K562 (cell line): ENCODE measurements around the gene EFHC1. TPM values are rescaled to one million over a fixed set of nuclear protein-coding genes. Genes with fewer than 3 reads are reported as not detected.

Experiments used
- FIP1L1 ChIP-seq: fragments of 200-400 bp; formaldehyde crosslinking; IDR thresholded peaks from 2 replicates; pipeline ENCODE4 v1.6.1; 2018; ENCODE audit warnings: mild to moderate bottlenecking, low read depth, low read length; ENCODE audit not compliant: poor library complexity, severe bottlenecking
- HIVEP1 ChIP-seq: fragments of 250-450 bp; sonication (Bioruptor Pico); IDR thresholded peaks from 2 replicates; pipeline ENCODE4 v1.4.0; 2020; ENCODE audit warnings: mild to moderate bottlenecking
- HMBOX1 ChIP-seq: sonication (generic); IDR thresholded peaks from 2 replicates; pipeline ENCODE4 v1.6.1; 2016
- HMGN3 ChIP-seq: IDR thresholded peaks from 2 replicates; pipeline ENCODE4 v1.6.1; 2011; ENCODE audit warnings: borderline replicate concordance, low read depth, mild to moderate bottlenecking, mixed read lengths, low read length; ENCODE audit not compliant: insufficient read length; ENCODE audit errors: extremely low read depth
- HNRNPK ChIP-seq: fragments of 200-400 bp; formaldehyde crosslinking; IDR thresholded peaks from one replicate; pipeline ENCODE4 v1.6.1; 2018; ENCODE audit warnings: mild to moderate bottlenecking, low read depth, low read length; ENCODE audit not compliant: poor library complexity, severe bottlenecking
- HOXB6 ChIP-seq: fragments of 250-450 bp; sonication (Bioruptor Pico); IDR thresholded peaks from 2 replicates; pipeline ENCODE4 v1.5.1; 2022; ENCODE audit warnings: mild to moderate bottlenecking, borderline replicate concordance
- KDM4B ChIP-seq, 2 experiments: fragments of 450-650 bp in 1 of 2; sonication (generic) in 1 of 2; IDR thresholded peaks; 2 replicates each; pipeline ENCODE4 v1.6.1; 2016 to 2017; ENCODE audit warnings: borderline replicate concordance in 2 of 2, antibody characterized with exemption in 1 of 2, low read depth in 1 of 2, mild to moderate bottlenecking in 1 of 2
- MGA ChIP-seq: fragments of 450-650 bp; IDR thresholded peaks from 2 replicates; pipeline ENCODE4 v1.6.1; 2016; ENCODE audit warnings: mild to moderate bottlenecking, moderate library complexity
- NFIC ChIP-seq: fragments of 450-650 bp; IDR thresholded peaks from 2 replicates; pipeline ENCODE4 v1.6.1; 2017; ENCODE audit warnings: mild to moderate bottlenecking, inconsistent platforms
- POLR3G ChIP-seq: IDR thresholded peaks from 2 replicates; pipeline ENCODE4 v1.6.1; 2011; ENCODE audit not compliant: insufficient read length, insufficient replicate concordance; ENCODE audit errors: extremely low read depth
- SIN3A ChIP-seq, 2 experiments: fragments of 150-350 bp in 1 of 2; IDR thresholded peaks; 2 replicates each; pipeline ENCODE4 v1.6.1; 2011 to 2016; ENCODE audit warnings: borderline replicate concordance in 2 of 2, low read depth in 2 of 2, low read length in 2 of 2, mild to moderate bottlenecking in 2 of 2, moderate library complexity in 2 of 2; ENCODE audit not compliant: control insufficient read depth in 1 of 2
- ZBTB2 ChIP-seq: fragments of 450-650 bp; IDR thresholded peaks from 2 replicates; pipeline ENCODE4 v1.6.1; 2016; ENCODE audit warnings: antibody characterized with exemption
- polyA plus RNA-seq, 8 experiments: library from polyadenylated mRNA; depleted of rRNA in 4 of 8; stranded (reverse) in 5 of 8; unstranded in 3 of 8; fragments of >200 nt; fragmentation: Nextera tagmentation in 2 of 8; fragmentation: Illumina TruSeq in 1 of 8; extraction: Ambion mirVana in 2 of 8; extraction: Trizol in 1 of 8; gene quantifications; 2 replicates each; pipeline versions ENCODE4 v1.2.1 to v1.2.3, GENCODE V29; 2011 to 2014; ENCODE audit warnings: inconsistent platforms in 1 of 8, missing spikeins in 1 of 8
- total RNA-seq, 7 experiments: library from RNA; depleted of rRNA in 6 of 7; stranded (reverse); fragments of >200 nt in 6 of 7; fragmentation: Illumina TruSeq in 2 of 7; extraction: Trizol in 2 of 7; gene quantifications; 2 replicates each; pipeline versions ENCODE4 v1.2.1 to v1.2.3, GENCODE V29; 2011 to 2021; ENCODE audit warnings: low replicate concordance in 1 of 7

EFHC1 gene
- total and polyA plus RNA-seq, 9 of the 15 experiments (the other 6 are each of a cell fraction or from before 2014, with no cell fraction given) = 9.5 to 31.0 (median 14.9) TPM

DNA sequence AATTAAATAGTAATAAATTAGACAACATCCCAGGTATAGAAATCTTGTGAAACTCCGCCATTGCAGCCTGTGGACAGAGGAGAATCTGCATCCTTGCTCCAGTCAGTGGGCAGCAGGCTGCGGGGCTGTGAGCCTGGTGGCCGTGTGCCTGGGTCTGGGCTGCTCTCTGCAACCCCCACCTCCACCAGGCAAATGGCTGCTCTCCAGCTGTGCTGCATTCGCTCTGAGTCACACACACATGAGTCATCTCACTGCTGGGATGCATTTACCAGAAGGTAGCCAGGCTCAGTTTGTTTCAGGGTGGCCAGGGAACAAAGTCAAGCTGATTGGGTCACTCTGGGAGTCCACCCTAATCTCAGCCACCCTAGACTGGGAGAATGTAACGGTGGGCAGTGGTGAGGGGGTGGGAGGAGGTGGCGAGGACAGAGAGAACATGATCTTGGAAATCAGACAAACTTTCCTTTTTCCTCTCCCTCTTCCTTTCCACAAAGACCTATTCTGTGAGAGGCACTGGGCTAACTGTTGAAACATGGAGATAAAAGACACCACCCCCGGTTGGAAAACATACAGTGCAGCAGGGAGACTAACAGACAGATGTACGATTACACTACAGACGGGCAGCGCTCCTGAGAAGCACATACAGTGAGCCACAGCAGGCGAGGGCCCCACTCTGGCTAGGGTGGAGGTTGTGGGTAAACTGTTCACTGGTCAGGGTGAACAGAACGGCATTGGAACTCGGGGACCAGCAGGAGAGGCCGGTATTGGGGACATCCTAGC, 97.5 kb downstream of the EFHC1 start (continued):
- 0 out of 2 replicates have a peak, but pooled peaks have one; percentile 10 for TF ChIP-seq MGA
- no peak for TF ChIP-seq FIP1L1
- no peak for TF ChIP-seq HNRNPK
- no peak for TF ChIP-seq POLR3G
- TF ChIP-seq ZBTB2 = no peak; the same call in 1 of the 2 replicates
- TF ChIP-seq HIVEP1 (CRISPR knock-in tag) = no peak
- peak; percentile 81 for TF ChIP-seq HMBOX1
- no peak for TF ChIP-seq SIN3A (IDR thresholded peaks at IDR 0.05; ENCODE audit: borderline replicate concordance in 2 of 2, control insufficient read depth in 1 of 2, low read depth in 2 of 2, low read length in 2 of 2)
- TF ChIP-seq HMGN3 = peak; percentile 69
- TF ChIP-seq NFIC = peak; percentile 81
- TF ChIP-seq KDM4B (IDR thresholded peaks at IDR 0.05; ENCODE audit: borderline replicate concordance in 2 of 2, low read depth in 1 of 2) = peak in 1 of 2 experiments; percentile 44; a peak in 1 of 4 replicates
- TF ChIP-seq HOXB6 = no peak
